OCI-LY7 (cell line): ENCODE measurements around the gene PSMD1.

Experiments
- EZH2phosphoT487 ChIP-seq: fragments of 200-600 bp; sonication (generic); IDR thresholded peaks from 2 replicates; pipeline ENCODE4 v1.6.1; 2018; ENCODE audit warnings: low read depth, borderline replicate concordance, mild to moderate bottlenecking, mixed run types, antibody characterized with exemption, low read length, moderate library complexity, mixed read lengths
- TF ChIP-seq, protein P1 (sequence below): fragments of 200-600 bp; sonication (generic); conservative IDR thresholded peaks from 2 replicates; pipeline ENCODE4 v1.5.1; 2014; ENCODE audit warnings: mild to moderate bottlenecking, antibody characterized with exemption, low read length, moderate library complexity, mixed read lengths

DNA sequence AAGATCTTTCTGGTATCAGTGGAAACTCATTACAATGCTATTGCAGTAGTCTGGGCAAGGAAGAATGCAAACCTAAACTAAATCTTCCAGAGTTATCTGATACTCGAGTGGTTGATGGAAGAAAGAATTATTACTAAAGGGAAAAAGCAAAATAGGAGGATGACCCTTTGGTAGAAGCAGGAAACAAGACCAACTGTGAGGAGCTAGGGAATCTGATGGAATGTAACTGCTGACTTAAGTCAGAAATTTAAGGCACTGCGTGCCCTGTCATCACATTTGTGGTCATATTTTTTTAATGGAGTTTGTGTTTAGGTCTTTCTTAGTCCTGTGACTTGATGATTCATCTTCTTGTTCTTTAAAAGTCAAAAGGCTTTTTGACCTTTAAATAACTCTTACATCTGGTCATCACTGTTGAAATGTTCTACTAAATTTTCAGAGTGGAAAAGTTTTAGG is 105.2 kb downstream of the PSMD1 start:
- no peak for TF ChIP-seq EZH2phosphoT487
- TF ChIP-seq, protein P1, sequence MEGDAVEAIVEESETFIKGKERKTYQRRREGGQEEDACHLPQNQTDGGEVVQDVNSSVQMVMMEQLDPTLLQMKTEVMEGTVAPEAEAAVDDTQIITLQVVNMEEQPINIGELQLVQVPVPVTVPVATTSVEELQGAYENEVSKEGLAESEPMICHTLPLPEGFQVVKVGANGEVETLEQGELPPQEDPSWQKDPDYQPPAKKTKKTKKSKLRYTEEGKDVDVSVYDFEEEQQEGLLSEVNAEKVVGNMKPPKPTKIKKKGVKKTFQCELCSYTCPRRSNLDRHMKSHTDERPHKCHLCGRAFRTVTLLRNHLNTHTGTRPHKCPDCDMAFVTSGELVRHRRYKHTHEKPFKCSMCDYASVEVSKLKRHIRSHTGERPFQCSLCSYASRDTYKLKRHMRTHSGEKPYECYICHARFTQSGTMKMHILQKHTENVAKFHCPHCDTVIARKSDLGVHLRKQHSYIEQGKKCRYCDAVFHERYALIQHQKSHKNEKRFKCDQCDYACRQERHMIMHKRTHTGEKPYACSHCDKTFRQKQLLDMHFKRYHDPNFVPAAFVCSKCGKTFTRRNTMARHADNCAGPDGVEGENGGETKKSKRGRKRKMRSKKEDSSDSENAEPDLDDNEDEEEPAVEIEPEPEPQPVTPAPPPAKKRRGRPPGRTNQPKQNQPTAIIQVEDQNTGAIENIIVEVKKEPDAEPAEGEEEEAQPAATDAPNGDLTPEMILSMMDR = no peak
